HEK293 (cell line): ENCODE data around the gene ITPKC.

Experiments used
- CTCF ChIP-seq: fragments of 450-650 bp; formaldehyde crosslinking; IDR thresholded peaks from 2 replicates; pipeline ENCODE4 v1.5.1; 2016; ENCODE audit warnings: missing biosample characterization, missing genetic modification characterization
- HOXA7 ChIP-seq: sonication (generic); formaldehyde crosslinking; IDR thresholded peaks from 2 replicates; pipeline ENCODE4 v1.8.1; 2022; ENCODE audit warnings: missing genetic modification reagents, borderline replicate concordance
- KLF10 ChIP-seq: fragments of 450-650 bp; IDR thresholded peaks from 2 replicates; pipeline ENCODE4 v1.5.1; 2018; ENCODE audit warnings: missing biosample characterization, mild to moderate bottlenecking, missing genetic modification characterization
- KLF16 ChIP-seq: fragments of 450-650 bp; formaldehyde crosslinking; IDR thresholded peaks from 2 replicates; pipeline ENCODE4 v1.5.1; 2017; ENCODE audit warnings: missing biosample characterization, missing genetic modification characterization
- ZBTB44 ChIP-seq: fragments of 450-650 bp; IDR thresholded peaks from 2 replicates; pipeline ENCODE4 v1.5.1; 2018; ENCODE audit warnings: missing biosample characterization, mild to moderate bottlenecking, missing genetic modification characterization
- ZNF223 ChIP-seq: fragments of 450-650 bp; formaldehyde crosslinking; IDR thresholded peaks from 2 replicates; pipeline ENCODE4 v1.5.1; 2016; ENCODE audit warnings: missing biosample characterization, missing genetic modification characterization
- ZNF24 ChIP-seq: fragments of 450-650 bp; formaldehyde crosslinking; IDR thresholded peaks from 2 replicates; pipeline ENCODE4 v1.5.1; 2016; ENCODE audit warnings: missing biosample characterization, missing genetic modification characterization
- ZNF311 ChIP-seq: fragments of 450-650 bp; formaldehyde crosslinking; IDR thresholded peaks from 2 replicates; pipeline ENCODE4 v1.5.1; 2017; ENCODE audit warnings: missing biosample characterization, missing genetic modification characterization, borderline replicate concordance
- ZNF324 ChIP-seq: fragments of 450-650 bp; formaldehyde crosslinking; IDR thresholded peaks from 2 replicates; pipeline ENCODE4 v1.5.1; 2016; ENCODE audit warnings: missing biosample characterization, missing genetic modification characterization
- ZNF350 ChIP-seq: fragments of 450-650 bp; formaldehyde crosslinking; IDR thresholded peaks from 2 replicates; pipeline ENCODE4 v1.5.0; 2017; ENCODE audit warnings: missing biosample characterization, mild to moderate bottlenecking, missing genetic modification characterization
- ZNF548 ChIP-seq: fragments of 450-650 bp; formaldehyde crosslinking; IDR thresholded peaks from 2 replicates; pipeline ENCODE4 v1.5.1; 2016; ENCODE audit warnings: missing biosample characterization, missing genetic modification characterization
- ZNF776 ChIP-seq: fragments of 450-650 bp; formaldehyde crosslinking; IDR thresholded peaks from 2 replicates; pipeline ENCODE4 v1.5.0; 2017; ENCODE audit warnings: missing biosample characterization, missing genetic modification characterization, borderline replicate concordance

GRCh38 chr19:40756502-40757110, 39.7 kb downstream of the ITPKC start:
- TF ChIP-seq ZNF776 (tag by site-specific recombination), result no peak
- no peak for TF ChIP-seq KLF10
- no peak for TF ChIP-seq ZBTB44 (tag by site-specific recombination)
- no peak for TF ChIP-seq ZNF311
- TF ChIP-seq CTCF, result no peak
- no peak for TF ChIP-seq ZNF350 (tag by site-specific recombination)
- no peak for TF ChIP-seq ZNF324 (tag by site-specific recombination)
- TF ChIP-seq ZNF548 (tag by site-specific recombination), result no peak
- no peak for TF ChIP-seq HOXA7 (CRISPR knock-in tag)
- no peak for TF ChIP-seq ZNF24 (tag by site-specific recombination)
- no peak for TF ChIP-seq KLF16 (tag by site-specific recombination)
- TF ChIP-seq ZNF223 (tag by site-specific recombination), result no peak
